Epithelial cell of esophagus (primary cell): Measurements from ENCODE around the gene PLCG2.

Experiments
- DNase-seq: peaks from one replicate; pipeline ENCODE4 v3.0.0; 2010; ENCODE audit warnings: low read depth
- H3K4me3 ChIP-seq: 2 replicates; pipeline ENCODE4 v1.5.1; 2011; ENCODE audit warnings: mild to moderate bottlenecking, low read length, control low read depth
- TF ChIP-seq, protein P1 (sequence below): IDR thresholded peaks from 2 replicates; pipeline ENCODE4 v1.5.1; 2011; ENCODE audit warnings: low read depth, mild to moderate bottlenecking, low read length, control low read depth, inconsistent platforms; ENCODE audit not compliant: insufficient read depth; ENCODE audit errors: missing control alignments

PLCG2 gene

DNA sequence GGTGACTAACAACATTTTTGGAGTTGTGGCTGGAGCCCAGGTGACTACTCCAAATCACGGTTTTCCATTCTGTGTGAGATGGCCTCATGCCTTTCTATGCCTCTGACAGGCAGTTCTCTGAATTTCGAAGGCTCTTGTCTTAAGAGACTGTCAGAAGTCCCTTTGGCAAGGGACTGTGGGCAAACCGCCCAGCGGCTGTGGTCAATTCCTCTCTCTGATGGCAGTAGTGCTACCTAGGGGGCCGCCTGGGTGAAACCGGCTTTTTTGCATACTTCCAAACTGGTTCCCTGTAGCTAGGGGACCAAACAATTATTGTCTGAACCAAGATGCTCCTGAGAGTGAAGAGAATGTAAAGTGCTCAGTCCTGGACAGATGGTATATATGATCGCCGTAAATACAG is 145.9 kb downstream of the PLCG2 start:
- TF ChIP-seq, protein P1, sequence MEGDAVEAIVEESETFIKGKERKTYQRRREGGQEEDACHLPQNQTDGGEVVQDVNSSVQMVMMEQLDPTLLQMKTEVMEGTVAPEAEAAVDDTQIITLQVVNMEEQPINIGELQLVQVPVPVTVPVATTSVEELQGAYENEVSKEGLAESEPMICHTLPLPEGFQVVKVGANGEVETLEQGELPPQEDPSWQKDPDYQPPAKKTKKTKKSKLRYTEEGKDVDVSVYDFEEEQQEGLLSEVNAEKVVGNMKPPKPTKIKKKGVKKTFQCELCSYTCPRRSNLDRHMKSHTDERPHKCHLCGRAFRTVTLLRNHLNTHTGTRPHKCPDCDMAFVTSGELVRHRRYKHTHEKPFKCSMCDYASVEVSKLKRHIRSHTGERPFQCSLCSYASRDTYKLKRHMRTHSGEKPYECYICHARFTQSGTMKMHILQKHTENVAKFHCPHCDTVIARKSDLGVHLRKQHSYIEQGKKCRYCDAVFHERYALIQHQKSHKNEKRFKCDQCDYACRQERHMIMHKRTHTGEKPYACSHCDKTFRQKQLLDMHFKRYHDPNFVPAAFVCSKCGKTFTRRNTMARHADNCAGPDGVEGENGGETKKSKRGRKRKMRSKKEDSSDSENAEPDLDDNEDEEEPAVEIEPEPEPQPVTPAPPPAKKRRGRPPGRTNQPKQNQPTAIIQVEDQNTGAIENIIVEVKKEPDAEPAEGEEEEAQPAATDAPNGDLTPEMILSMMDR: no peak
- H3K4me3 ChIP-seq: no peak overlapping the region
- DNase-seq: no peak

DNA sequence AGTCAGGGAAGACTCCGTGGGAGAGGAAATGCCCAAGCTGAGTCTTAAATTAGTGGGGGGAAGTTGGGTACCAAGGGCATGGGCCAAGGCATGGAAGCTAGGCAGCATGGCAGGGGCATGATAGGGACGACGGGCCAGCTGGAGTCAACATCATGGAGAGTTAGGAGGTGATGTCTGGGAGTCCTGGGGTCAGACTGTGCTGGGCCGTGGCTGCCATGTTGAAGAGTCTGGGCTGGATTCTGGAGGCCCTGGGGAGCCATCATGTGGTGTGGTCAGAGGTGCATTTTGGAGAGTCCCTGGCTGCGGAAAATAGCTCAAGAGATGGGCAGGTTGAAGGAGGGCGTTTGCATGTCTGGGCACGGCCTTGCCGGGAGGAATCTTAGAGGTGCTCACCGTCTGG is 146.9 kb downstream of the PLCG2 start:
- TF ChIP-seq, protein P1: no peak
- DNase-seq: no peak
- no peak overlapping the region for H3K4me3 ChIP-seq

DNA sequence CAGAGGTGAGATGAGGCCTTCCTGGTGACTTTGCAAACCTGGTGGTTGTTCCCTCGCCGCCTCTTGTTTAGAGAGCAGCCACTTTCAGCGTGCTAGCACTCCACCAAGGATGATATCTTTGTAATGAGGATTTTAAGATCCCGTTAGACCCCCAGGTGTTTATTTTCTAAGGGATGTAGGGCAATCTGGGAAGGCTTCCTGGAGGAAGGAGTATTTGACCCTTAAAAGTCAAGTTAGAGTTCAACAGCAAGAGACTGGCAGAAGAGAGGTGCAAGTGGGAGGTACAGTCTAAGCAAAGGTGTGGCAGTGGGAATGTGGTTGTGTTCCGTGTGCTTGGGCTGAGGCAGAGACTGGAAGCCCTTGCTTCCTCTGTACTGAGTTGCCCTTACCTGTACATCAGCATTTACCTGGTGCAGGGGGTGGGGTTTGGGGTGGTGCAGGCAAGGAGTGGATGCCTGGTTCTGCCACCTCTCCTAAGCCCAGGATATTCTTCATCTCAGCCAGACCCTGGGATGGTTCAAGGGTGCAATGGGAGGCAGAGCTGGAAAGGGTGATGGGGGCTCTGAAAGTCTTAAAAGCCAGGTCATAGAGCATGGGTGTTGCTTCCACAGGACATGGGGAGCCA is 148.6 kb downstream of the PLCG2 start:
- no peak for DNase-seq
- H3K4me3 ChIP-seq: no peak overlapping the region
- TF ChIP-seq, protein P1: no peak

DNA sequence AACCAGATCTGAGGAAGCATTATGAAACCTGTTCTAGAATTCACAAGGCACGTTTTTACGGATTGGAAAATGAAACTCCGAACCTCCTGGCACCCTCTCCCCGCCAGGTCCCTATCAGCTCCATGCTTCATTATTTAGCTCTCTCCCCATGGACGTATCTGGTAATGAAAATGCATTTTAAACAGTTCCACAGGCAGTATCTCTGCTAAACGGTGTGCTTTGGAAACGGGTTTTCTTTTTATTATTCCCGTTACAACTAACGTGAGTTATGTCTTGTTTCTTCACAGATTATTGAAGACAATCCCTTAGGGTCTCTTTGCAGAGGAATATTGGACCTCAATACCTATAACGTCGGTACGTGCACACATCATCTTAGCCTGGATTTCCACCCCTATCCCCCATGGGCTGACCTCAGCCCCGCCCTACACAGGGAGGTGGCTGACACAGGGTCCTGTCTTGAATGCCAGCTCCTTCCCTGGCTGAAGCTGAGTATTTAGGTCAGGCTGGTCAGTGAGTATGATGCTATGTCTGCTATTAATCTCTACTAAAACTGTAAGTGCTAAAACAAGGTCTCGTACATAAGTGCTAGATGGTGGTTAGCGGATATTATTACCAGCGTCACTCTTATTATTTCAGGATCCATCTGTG is 149.3 kb downstream of the PLCG2 start:
- H3K4me3 ChIP-seq: no peak overlapping the region
- no peak for DNase-seq
- TF ChIP-seq, protein P1: no peak

DNA sequence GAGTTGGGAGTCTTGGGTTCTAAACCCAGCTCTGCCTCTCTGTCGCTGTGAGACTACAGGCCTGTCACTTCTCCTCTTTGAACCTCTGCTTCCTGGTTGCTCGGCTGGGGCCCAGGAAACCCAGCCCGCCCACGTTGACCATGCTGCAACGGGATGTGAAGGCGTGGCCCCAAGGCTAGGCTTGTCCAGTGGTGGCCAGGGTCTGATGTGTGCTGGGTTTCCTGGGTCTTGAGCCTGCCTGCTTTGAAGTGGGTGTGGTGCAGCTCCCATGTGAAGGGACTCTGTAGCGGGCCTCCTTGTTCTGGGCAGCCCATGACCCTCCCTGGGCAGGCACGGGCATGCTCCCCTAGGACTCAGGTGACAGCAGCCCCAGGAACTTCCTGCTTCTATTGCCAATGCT is 149.9 kb downstream of the PLCG2 start:
- no peak overlapping the region for H3K4me3 ChIP-seq
- DNase-seq: peak; percentile 94
- TF ChIP-seq, protein P1: no peak

DNA sequence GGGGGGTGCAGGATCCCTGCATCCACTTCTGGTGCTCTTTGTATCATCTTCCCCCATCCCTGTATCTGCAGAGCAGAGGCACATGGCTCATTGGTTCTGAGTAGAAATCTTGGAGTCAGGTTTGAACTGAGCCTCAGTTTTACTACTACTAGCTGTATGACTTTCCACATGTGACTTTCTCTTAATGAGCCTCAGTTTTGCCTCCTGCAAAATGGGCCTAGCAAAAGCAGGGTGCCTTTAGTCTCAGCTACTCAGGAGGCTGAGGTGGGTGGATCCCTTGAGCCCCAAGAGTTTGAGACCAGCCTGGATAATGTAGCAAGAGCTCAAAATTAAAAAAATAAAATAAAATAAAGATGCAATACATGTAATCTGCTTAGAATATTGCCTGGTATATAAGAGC is 150.8 kb downstream of the PLCG2 start:
- no peak overlapping the region for H3K4me3 ChIP-seq
- TF ChIP-seq, protein P1: no peak
- DNase-seq: no peak

DNA sequence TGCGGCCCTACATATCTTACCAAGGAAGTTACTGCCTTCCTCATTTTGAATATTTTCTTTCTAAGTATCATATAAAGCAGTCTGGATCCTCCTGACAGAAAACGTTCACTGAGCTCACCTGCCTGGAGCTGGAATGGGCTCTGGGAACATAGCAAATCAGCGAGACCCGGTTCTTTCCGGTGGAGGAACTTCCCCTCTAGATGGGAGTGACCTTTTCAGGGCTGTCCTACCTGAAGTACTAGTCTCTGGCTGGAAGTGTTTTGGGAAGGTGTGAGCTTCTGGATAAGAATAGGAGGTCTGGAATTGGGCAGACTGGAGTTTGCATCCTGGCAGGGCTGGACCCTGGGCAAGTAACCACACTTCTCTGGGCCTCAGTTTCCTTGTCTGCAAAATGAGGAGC is 152.8 kb downstream of the PLCG2 start:
- no peak for DNase-seq
- H3K4me3 ChIP-seq: no peak overlapping the region
- TF ChIP-seq, protein P1: no peak
